Measurements from ENCODE around the gene RAB1A.
"Not testable (repeated sequence)": the region's sequence is repeated elsewhere in the genome, so short reads cannot be mapped to it uniquely, and the experiment has no call there.

The RAB1A gene

DNA sequence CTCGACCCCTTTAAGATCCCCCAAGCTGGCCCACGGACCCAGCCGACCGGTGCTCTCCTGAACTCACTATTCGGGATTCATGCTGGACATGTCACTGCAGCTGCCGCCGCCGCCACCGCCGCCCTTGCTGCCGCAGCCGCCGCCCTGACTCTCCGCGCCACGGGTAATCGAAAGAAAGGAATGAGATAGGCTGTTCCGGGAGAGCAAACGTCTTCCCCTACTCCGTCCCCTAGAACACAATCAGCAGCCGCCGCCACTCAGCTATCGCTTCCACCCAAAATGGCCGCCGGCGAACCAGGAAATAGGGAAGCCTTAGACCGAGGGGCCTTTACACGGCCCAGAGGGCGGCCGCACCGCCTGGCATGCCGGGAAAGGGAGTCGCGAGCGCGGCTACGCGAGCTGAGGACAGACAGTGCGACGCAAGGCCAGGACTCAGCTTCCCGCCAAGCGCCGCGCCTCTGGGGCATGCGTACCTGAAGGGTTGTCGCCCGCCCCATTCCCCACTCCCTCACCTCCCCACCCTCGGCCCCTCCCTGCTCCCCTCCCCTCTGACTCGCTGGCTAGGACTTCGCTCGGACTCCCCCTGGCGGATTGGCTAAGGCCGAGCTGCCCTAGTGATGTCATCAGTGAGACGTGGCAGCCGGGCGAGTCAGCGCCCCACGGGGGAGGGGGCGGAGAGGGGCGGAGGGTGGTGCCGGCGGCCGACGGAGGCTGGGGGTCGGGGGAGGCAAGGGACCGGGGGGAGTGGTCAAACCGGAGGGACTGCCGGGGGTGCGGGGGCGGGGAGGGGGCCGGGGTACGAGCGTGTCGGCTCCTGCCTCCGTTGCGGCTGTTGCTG is at the start of gene RAB1A:
Gene RAB1A, minus strand, starts transcription at position 281 of the 838 bp plus-strand sequence. Its CDS starts 191 bp downstream, at position 90.
- in situ Hi-C loops (cut with HindIII; ENCODE audit: low sequenced_read_pairs): no loop called here

- in situ Hi-C loops (cut with HindIII; ENCODE audit: low sequenced_read_pairs): no loop called here
Observed at GRCh38 chr2:65177751-65178442, 48.0 kb upstream of the RAB1A start.

GRCh38 chr2:65175894-65176530 is 46.1 kb upstream of the RAB1A start:
- in situ Hi-C loops (cut with HindIII; ENCODE audit: low sequenced_read_pairs): no loop called here

- in situ Hi-C loops (cut with HindIII; ENCODE audit: low sequenced_read_pairs): not testable (repeated sequence)
Observed at GRCh38 chr2:65174031-65174430, 44.1 kb upstream of the RAB1A start.

DNA sequence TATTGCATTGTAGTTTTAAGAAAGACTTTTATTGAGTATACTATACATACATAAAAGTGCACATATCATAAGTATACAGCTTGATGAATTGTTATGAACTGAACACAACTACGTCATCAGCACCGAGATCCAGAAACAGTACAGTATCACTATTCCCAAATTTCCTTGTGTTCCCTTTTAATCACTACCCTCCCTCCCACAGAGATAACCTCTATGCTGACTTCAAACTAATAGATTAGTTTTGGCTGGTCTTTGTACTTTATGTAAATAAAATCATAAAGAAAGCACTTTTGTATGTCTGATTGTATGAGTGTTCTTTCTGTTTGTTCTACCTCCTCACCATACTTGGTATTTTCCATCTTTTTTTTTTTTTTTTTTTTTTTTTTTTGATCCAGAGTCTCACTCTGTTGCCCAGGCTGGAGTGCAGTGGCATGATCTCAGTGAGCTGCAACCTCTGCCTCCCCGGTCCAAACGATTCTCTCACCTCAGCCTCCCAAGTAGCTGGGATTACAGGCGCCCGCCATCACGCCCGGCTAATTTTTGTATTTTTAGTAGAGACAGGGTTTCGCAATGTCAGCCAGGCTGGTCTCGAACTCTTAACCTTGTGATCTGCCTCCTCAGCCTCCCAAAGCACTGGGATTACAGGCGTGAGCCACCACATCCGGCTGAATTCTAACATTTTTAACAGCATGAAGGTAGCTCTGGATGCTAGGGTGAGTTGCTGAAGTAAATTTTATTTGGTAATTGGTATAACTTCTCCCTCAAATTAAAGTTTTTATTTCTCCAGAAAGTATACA is 43.3 kb upstream of the RAB1A start:
- in situ Hi-C loops (cut with HindIII; ENCODE audit: low sequenced_read_pairs): no loop called here

GRCh38 chr2:65170611-65171477 is 40.9 kb upstream of the RAB1A start:
- in situ Hi-C loops (cut with HindIII; ENCODE audit: low sequenced_read_pairs): not testable (repeated sequence)

GRCh38 chr2:65169760-65170136 is 39.8 kb upstream of the RAB1A start:
- in situ Hi-C loops (cut with HindIII; ENCODE audit: low sequenced_read_pairs): no loop called here

GRCh38 chr2:65165558-65165957 is 35.7 kb upstream of the RAB1A start:
- in situ Hi-C loops (cut with HindIII; ENCODE audit: low sequenced_read_pairs): no loop called here

DNA sequence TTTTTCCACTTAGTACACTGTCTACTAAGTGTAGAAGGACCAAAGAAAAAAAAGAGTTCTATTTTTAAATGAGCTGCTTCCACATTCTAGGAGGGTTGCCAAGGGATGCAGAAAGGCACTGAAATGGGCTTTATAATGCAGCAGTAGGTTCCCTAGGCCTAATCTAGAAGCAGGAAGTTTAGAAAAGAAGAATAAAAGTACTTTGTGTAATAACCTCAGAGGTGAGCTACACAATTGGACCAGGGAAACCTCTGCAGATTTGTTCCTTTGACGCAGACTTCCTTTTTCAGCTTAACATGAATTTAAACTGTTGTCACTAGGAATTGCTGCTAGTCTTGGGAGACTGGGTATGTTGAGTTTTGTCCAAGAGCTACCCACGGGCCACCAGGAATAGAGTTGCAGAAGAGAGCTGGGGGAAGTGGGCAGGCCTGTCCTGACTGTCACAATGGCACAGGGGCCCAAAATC is 34.6 kb upstream of the RAB1A start:
- in situ Hi-C loops (cut with HindIII; ENCODE audit: low sequenced_read_pairs): no loop called here

- in situ Hi-C loops (cut with HindIII; ENCODE audit: low sequenced_read_pairs): no loop called here
Observed at GRCh38 chr2:65161551-65162100, 31.7 kb upstream of the RAB1A start.

- in situ Hi-C loops (cut with HindIII; ENCODE audit: low sequenced_read_pairs): no loop called here
Observed at GRCh38 chr2:65159906-65160305, 30.0 kb upstream of the RAB1A start.

DNA sequence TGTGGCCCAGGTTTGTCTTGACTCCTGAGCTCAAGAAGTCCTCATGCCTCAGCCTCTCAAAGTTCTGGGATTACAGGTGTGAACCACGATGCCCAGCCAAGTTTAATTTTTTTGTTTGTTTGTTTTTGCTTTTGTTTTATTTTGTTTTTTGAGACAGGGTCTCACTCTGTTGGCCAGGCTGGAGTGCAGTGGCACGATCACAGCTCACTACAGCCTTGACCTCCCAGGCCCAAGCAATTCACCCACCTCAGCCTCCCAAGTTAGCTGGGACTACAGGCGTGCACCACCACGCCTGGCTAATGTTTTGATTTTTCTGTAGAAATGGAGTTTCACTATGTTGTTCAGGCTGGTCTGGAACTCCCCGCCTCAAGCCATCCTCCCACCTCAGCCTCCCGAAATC is 29.4 kb upstream of the RAB1A start:
- in situ Hi-C loops (cut with HindIII; ENCODE audit: low sequenced_read_pairs): no loop called here

DNA sequence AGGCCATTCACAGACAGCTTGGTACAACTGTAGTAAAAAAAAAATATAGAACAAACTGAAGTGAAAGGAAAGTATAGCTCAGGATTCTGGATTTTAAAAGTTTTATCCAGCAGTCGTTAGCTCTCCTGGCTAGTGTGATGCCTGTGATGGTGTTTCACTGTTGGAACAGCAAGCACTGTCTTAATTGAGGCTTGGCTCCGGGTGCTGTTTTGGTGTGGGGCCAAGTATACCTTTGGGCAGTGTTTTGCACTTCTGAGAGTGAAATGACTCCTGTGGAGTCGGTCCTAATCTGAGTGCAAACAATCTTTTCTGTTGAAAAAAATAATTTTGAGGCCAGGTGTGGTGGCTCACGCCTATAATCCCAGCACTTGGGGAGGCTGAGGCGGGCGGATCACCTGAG is 28.7 kb upstream of the RAB1A start:
- in situ Hi-C loops (cut with HindIII; ENCODE audit: low sequenced_read_pairs): no loop called here

DNA sequence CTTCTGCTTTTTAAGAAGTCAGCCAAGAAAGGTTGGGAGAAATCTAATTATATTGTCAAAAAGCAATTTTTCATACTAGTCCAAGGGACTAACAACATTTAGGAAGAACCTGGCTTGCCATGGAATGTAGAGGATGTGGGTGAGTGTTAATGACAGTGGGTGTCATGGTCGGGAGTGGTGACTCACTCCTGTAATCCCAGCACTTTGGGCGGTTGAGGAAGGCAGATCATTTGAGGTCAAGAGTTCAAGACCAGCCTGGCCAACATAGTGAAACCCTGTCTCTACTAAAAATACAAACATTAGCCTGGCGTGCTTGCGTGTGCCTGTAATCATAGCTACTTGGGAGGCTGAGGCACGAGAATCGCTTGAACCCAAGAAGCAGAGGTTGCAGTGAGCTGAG is 27.9 kb upstream of the RAB1A start:
- in situ Hi-C loops (cut with HindIII; ENCODE audit: low sequenced_read_pairs): not testable (repeated sequence)

DNA sequence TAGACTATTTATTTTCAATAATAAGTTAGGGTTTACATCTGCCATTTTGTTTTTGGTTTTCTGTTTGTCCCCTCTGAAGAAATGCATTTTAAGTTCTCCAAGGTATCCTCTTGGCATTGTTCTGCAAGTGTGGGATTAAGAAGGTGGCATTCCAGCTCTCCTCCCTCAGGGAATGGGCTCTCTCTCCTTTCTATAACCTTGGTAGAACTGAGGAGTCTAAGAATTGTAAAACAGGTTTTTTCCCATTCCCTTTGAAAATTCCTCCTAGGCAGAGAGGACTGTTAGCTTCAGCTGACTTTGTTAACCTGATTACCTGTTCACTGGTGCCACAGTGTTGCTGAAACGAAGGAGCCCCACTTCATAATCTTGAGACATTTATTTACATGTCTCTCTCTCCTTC is 26.1 kb upstream of the RAB1A start:
- in situ Hi-C loops (cut with HindIII; ENCODE audit: low sequenced_read_pairs): no loop called here

DNA sequence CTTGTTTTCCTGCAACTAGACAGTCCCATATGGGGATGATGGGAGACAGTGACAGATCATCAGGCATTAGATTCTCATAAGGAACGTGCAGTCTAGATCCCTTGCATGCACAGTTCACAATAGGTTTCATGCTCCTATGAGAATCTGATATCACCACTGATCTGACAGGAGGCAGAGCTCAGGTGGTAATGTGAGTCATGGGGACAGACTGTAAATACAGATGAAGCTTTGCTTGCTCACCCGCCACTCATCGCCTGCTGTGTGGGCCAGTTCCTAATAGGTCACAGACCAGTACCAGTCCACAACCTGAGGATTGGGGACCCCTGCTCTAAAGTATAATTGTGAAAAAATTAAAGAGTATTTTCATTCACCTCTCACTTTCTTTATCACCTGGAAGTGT is 23.6 kb upstream of the RAB1A start:
- in situ Hi-C loops (cut with HindIII; ENCODE audit: low sequenced_read_pairs): no loop called here

DNA sequence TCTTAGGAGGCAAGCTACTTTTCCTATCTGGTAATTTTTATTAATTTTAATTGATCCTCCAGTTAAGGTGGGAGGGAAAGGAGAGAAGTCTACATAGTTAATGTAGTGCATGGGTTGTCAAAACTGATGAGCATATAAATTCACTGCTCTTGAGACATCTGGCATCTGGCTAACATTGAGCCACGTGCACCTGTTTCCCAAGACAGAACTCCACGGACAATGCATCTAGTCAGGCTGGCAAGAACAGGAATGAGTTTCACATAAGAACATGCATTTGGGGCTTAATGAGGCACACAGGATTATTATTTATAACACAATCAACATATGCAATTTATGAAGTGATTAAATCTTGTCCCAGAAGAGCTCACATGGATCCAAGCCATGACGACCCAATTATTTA is 16.2 kb upstream of the RAB1A start:
- in situ Hi-C loops (cut with HindIII; ENCODE audit: low sequenced_read_pairs): no loop called here

GRCh38 chr2:65144571-65144970 is 14.7 kb upstream of the RAB1A start:
- in situ Hi-C loops (cut with HindIII; ENCODE audit: low sequenced_read_pairs): no loop called here

DNA sequence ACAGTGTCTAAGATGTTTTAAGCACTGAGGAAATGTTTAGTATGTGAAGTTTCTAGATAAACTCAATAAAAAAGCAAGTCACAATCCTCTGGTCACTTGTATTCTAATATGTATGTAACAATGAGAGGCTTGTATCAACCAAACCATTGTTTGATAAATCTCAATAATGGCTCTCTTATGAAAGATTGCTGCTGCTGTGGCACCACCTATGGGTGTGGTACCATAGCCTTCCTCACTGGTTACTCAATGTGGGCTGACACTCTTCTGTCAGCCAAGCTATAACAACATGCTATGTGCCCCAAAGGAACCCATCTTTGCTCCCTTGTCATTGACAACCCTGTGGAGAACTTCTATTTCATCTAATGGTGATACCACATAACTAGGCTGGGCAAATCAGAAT is 12.6 kb upstream of the RAB1A start:
- in situ Hi-C loops (cut with HindIII; ENCODE audit: low sequenced_read_pairs): no loop called here

Measured in DLD1 (cell line).